CD4-positive, alpha-beta T cell treated with Interleukin-12 subunit alpha and Interleukin-12 subunit beta, for 1 hour (primary cell): ENCODE measurements around the gene RBM20.

Source experiments
- DNase-seq: peaks from one replicate; pipeline ENCODE4 v3.0.0-alpha.2; 2020

RBM20 gene

DNA sequence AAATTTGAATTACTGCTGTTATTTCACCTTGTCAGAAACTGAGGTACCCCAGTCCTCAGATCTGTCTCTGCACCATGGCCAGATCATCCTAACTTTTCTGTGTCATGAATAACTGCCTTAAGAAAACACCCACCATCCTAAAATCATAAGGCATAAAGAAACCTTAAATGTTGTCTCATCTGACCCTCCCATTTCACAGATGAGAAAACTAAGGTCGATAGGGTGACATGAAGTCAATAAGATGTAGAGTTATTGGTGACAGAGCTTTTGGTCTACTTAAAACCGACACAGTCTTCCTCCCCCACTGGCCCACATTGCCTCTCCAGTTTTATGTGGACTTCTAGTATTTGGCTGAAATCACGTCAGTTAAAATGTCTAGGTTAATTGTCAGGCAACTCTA lies 126.1 kb downstream of the RBM20 start:
- no peak for DNase-seq

- no peak for DNase-seq
Observed at GRCh38 chr10:110771486-110771885, 127.3 kb downstream of the RBM20 start.

- no peak for DNase-seq
Observed at GRCh38 chr10:110771991-110772390, 127.9 kb downstream of the RBM20 start.

DNA sequence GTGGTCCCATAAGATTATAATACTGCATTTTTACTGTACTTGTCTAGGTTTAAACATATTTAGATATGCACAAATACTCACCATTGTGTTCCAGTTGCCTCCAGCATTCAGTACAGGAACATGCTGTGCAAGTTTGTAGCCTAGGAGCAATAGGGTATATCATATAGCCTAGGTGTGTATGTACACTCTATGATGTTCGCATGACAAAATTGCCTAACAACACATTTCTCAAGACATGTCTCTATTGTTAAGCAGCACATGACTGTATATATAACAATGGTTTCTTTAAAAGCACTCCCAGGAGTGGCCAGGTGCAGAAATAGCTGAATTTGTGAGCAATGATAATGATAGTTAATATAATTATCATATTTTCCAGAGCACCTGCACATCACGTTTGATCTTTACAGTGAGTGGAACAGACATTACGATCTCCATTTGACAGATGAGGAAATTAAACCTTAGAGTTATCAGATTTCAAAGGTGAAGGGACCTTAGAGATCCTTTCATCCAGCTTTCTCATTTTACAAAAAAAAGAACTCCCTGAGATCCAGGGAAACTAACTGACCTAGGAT lies 128.4 kb downstream of the RBM20 start:
- DNase-seq, result no peak

DNA sequence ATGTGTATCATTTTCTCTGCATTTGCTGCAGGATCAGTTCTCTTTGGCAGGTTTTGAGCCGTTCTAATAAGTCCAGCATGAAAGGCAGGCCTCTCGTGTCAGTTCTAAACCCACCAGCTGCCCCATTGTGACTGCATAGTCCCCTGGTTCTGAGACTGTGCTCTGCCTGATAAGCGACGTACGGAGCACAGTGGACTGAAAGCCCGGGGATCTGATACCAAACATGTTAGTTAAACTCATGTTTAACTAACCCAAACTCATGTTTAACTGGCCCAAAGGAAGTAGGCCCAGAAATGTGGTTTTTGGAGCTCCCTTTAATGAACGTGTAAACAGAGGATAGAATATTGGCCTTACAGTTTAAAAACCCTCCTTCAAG lies 129.5 kb downstream of the RBM20 start:
- DNase-seq, result no peak

DNA sequence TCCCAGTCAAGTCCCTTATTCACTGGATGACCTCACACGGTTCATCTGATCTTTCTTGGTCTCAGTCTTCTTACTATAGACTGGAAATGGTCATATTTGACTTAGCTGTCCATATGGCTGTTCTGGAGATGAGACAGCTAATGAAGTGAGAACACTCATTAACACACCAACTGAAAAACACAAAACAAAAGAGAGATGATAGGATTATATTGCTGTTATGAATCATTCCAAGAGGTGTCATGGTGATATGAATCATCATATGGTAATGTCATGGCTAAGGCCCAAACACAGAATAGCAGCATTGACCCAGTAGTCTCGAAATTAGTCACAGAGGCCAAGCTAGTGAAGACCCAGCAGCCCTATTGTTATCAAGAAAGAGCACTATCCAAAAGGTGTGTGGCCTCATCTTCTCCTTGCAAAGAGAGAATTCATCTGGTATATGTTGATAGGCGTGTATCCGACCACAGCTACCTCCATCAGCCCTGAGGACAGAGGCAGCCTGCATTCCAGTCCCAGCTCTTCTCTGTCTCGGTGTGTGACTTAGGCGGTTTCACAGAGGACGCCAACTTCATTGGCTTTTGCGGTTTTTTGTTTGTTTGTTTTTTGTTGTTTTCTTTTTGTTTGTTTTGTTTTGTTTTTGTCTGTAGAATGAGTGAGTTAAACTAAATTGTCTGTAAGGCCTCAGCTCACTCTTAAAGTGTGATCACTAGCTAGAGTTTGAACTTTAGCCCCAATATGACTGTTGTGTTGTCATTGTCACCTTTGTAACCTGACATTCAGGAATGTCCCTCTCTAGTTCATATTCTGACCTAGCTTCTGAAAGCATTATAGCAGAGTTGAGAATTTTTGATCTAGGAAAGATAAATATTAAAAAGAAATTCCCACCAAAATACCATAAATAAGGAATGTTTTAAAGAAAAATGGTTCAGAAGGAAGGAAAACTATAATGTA lies 130.2 kb downstream of the RBM20 start:
- DNase-seq, result peak; percentile 15

DNA sequence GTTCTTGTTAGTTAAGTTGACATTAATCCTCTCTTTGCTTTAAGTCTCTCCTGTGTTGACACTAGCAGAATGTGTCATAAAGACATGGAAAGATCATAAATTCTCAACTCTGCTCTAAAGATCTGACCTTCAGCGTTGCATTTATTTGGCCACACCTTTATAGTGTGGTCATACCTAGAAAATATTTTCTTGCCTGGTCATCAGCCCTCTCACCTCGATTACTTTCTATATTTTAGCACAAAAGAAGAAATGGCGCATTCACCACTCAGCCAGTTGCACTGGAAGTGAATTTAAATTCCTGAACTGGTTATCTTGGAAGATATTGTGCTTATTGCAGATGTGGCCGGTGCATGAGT lies 130.9 kb downstream of the RBM20 start:
- DNase-seq, result no peak

DNA sequence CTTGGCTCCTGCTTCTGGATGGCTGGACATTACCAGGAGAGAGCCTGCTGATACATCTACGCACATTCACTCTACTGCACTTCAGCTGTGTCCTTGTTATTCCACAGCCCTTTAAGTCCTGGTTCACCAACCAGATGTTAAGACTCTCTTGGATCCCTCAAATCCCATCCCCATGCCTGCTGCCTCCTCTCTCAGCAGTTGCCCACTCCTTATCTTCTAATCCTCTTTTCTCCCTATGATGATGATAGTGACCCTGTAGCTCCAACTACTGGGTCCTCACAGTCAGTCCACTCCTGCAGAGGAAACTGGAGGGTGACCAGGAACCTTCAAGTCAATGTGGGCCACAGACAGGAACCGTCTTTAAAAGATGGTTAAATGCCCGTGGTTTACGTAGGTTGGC lies 131.3 kb downstream of the RBM20 start:
- no peak for DNase-seq

DNA sequence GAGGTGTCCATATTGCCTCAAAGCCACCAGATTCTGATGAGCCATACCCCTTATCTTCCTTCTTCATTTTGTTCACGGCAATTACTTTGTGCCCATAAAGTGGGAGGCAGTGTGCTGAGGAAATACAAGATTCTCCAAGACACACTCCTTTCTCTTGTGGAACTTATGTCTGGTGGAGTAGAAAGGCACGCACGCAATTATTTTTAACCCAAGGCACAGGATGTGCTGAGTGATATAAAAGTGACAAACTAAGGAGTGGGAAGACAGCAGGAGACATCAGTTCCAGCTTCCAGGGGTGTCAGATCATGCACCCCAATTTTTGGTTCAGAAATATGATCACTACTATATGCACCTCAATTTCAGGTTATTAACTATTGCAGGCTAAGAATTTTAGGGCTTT lies 132.9 kb downstream of the RBM20 start:
- DNase-seq, result no peak

DNA sequence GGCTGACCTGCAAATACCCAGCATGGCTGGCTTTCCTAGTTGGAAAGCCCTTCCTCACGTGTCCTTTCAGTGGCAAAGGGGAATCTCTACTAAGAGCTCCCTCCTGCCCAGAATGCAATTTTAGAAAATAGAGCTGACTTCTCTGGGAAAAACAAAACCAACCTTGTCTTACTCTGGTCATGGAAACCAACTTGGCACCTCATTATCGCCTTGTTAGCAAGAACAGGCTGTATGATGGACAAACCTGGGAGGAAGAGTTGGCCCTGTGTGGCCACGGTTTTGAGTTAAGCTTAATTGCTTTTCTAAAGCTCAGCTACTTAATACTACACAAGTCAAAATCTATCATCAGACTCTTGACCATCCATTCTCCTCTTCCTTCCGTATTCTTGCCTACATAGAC lies 133.5 kb downstream of the RBM20 start:
- no peak for DNase-seq

GRCh38 chr10:110778211-110778610 lies 134.1 kb downstream of the RBM20 start:
- no peak for DNase-seq

- DNase-seq, result no peak
Observed at GRCh38 chr10:110779489-110779888, 135.4 kb downstream of the RBM20 start.

DNA sequence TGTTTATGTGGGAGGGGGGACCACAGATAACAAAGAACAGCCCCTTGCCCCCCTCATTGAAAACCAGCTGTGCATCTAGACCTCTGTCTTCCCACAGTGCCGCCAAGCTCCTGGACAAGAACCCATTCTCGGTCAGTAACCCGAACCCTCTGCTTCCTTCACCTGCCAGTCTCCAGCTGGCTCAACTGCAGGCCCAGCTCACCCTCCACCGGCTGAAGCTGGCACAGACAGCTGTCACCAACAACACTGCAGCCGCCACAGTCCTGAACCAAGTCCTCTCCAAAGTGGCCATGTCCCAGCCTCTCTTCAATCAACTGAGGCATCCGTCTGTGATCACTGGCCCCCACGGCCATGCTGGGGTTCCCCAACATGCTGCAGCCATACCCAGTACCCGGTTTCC lies 136.6 kb downstream of the RBM20 start:
- DNase-seq, result no peak

DNA sequence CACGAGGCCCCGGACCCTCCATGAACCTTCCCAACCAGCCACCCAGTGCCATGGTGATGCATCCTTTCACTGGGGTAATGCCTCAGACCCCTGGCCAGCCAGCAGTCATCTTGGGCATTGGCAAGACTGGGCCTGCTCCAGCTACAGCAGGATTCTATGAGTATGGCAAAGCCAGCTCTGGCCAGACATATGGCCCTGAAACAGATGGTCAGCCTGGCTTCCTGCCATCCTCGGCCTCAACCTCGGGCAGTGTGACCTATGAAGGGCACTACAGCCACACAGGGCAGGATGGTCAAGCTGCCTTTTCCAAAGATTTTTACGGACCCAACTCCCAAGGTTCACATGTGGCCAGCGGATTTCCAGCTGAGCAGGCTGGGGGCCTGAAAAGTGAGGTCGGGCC lies 137.0 kb downstream of the RBM20 start:
- DNase-seq, result no peak

- DNase-seq, result no peak
Observed at GRCh38 chr10:110782616-110783015, 138.5 kb downstream of the RBM20 start.

DNA sequence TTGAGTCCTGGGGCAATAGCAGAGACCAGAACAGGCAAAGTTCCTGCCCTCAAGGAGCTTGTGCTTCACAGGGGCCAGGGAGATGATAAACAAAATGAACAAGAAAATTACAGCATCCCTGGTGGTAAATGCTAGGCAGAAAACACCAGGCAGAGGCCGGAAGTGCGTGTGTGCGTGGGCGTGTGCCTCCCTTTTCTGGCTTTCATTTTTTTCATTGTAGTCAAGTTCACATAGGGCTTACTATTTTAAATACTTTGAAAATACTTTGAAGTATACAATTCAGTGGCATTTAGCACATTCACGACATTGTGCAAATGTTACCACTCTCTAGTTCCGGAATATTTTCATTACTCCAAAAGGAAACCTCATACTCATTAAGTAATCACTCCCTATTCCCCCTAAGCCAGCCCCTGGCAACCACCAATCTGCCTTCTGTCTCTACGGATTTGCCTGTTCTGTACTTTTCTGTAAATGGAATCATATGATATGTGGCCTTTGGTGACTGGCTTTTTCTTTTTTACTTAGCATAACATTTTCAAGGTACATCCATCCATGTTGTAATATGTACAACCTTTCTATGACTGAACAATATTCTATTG lies 139.5 kb downstream of the RBM20 start:
- DNase-seq, result peak; percentile 75

DNA sequence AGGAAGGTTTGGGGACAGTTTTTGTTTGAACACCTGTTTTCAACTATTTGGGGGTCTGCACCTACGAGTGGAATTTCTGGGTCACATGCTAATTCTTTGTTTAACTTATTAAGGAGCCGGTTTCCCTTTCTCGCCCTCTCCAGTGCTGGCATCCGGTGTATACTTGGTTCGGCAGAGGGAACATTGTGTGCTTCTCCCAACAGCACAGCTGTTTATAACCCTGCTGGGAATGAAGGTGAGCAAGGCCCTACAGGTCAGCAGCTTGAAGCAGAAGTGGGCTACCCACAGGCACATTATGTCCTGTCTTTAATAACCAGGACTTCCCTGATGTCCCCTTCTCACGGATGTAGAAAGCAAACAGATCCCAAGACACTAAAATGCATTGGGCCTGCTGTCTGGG lies 140.1 kb downstream of the RBM20 start:
- no peak for DNase-seq

- DNase-seq, result no peak
Observed at GRCh38 chr10:110786172-110786571, 142.0 kb downstream of the RBM20 start.

GRCh38 chr10:110788620-110789385 lies 144.7 kb downstream of the RBM20 start:
- DNase-seq, result no peak

DNA sequence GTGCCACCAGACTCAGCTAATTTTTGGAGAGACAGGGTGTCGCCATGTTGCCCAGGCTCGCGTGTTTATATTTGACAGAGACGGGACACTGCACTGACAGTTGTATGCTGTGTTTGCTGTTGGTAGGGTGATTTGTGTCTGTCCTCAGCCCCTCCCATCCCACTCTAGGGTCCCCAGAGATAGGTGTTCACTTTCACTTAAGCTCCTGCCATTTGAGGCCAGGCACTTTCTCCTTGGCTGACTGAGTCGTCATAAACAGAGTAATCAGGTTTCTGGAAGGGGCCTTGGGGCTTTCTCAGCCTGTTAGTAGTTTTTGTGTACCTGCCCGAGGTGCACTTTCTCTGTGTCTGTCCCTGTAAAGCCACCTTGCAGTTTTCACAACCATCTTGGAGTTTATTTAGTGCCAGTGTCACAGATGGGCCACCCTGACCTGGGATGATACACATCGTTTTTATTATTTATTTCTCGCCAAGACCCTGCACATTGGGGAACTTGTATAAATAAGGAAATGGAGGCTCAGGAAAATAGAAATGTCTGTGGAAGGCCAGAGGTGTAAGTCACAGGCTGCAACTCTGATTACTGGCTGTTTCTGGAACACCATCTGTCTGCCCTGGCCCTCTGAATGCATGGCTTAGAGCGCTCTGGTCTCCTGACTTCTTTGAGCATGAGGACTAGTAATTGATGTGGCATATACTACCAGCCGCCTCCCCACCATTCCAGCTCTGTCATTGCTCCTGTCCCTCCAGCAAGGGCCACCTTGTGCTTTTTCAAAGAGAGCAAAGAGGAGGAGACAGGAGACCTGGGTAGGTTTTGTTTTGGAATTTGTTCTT lies 145.7 kb downstream of the RBM20 start:
- DNase-seq, result no peak

GRCh38 chr10:110790913-110791506 lies 146.9 kb downstream of the RBM20 start:
- DNase-seq, result no peak

DNA sequence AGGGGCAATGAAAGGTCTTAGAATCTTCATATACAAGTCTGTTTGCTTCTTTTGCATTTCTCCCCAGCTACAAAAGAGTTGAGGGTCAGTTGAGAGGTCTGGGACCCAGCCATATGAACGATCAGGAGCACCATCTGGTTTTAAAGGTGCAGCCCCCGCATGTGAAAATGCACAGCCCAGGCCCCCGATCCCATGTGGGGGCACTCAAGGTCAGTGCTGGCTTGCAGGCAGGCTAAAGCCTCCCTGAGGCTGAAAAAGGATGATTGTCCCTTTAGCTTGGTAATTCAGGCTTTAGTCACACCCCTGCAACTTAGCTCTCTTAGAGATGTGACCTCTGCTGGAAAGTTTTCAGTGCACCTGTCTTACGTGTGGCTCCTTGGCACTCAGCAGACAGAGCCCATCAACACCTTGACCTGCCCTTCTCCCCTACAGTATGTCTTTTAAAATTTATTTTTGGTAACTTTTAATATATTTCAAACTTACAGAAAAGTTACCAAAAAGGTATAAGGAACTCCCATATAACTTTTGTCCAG lies 147.5 kb downstream of the RBM20 start:
- DNase-seq, result no peak
